Ishikawa (cell line): ENCODE measurements around the gene B3GALT5.

ENCODE experiments used
- CEBPB ChIP-seq: IDR thresholded peaks from 2 replicates; pipeline ENCODE4 v1.6.1; 2012
- CREB1 ChIP-seq: IDR thresholded peaks from 2 replicates; pipeline ENCODE4 v1.6.1; 2012; ENCODE audit warnings: low read depth
- EGR1 ChIP-seq: IDR thresholded peaks from 2 replicates; pipeline ENCODE4 v1.6.1; 2012
- MAX ChIP-seq: IDR thresholded peaks from 2 replicates; pipeline ENCODE4 v1.6.1; 2012
- RAD21 ChIP-seq: IDR thresholded peaks from 2 replicates; pipeline ENCODE4 v1.6.1; 2012; ENCODE audit warnings: low read depth
- REST ChIP-seq: IDR thresholded peaks from 2 replicates; pipeline ENCODE4 v1.6.1; 2012; ENCODE audit warnings: low read depth, mild to moderate bottlenecking
- TCF12 ChIP-seq: IDR thresholded peaks from 2 replicates; pipeline ENCODE4 v1.6.1; 2012; ENCODE audit warnings: low read depth
- TEAD4 ChIP-seq: IDR thresholded peaks from 2 replicates; pipeline ENCODE4 v1.6.1; 2012
- YY1 ChIP-seq: IDR thresholded peaks from 2 replicates; pipeline ENCODE4 v1.6.1; 2012; ENCODE audit warnings: low read depth

DNA sequence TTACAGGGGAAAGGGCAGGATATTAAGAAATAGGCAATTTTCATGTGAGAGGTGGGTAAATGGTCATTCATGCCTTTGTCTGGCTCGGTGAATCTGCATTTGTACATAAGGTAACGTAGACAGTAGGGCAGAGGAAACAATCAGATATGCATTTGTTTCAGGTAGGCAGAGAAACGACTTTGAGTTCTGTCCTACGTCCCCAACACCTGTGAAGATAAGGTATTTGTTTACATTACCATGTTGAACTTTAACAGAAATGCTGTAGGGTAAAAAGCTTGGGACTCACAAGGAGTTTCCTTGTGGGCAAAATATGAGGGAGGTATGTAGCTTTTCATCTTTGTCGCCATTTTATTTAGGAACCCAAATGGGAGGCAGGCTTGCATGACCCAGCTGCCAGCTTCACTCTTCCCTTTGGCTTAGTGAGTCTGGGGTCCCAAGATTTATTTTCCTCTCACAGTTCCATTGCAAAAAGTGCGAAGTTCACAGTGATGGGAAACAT lies 31.4 kb downstream of the B3GALT5 start:
- TF ChIP-seq RAD21 (no peak), REST (no peak), CEBPB (no peak), MAX (no peak), EGR1 (no peak), YY1 (no peak), TCF12 (no peak), TEAD4 (no peak), CREB1 (no peak)
